GM12873 (cell line): ENCODE data around the gene CPSF7.

ENCODE experiments used
- TF ChIP-seq, protein P1 (sequence below): IDR thresholded peaks from 2 replicates; pipeline ENCODE4 v1.5.1; 2012; ENCODE audit warnings: low read depth, mild to moderate bottlenecking, moderate library complexity, low read length, control low read depth; ENCODE audit not compliant: insufficient read depth; ENCODE audit errors: missing control alignments

Gene CPSF7

DNA sequence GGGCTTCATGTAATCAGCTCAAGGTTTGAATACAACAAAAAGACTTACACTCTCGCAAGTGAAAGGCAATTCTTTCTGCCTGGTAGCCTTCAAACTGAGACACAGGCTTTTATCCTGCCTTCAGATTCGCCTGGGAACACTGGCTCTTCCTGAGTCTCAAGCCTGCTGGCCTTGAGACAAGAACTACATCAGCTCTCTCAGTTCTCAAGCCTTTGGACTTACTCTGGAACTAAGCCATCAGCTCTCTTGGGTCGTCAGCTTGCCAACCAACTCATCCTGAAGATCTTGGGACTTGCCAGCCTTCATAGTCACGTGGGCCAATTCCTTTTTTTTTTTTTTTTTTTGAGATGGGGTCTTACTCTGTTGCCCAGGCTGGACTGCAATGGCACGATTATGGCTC lies 43.1 kb upstream of the CPSF7 start:
- TF ChIP-seq, protein P1, sequence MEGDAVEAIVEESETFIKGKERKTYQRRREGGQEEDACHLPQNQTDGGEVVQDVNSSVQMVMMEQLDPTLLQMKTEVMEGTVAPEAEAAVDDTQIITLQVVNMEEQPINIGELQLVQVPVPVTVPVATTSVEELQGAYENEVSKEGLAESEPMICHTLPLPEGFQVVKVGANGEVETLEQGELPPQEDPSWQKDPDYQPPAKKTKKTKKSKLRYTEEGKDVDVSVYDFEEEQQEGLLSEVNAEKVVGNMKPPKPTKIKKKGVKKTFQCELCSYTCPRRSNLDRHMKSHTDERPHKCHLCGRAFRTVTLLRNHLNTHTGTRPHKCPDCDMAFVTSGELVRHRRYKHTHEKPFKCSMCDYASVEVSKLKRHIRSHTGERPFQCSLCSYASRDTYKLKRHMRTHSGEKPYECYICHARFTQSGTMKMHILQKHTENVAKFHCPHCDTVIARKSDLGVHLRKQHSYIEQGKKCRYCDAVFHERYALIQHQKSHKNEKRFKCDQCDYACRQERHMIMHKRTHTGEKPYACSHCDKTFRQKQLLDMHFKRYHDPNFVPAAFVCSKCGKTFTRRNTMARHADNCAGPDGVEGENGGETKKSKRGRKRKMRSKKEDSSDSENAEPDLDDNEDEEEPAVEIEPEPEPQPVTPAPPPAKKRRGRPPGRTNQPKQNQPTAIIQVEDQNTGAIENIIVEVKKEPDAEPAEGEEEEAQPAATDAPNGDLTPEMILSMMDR = no peak

DNA sequence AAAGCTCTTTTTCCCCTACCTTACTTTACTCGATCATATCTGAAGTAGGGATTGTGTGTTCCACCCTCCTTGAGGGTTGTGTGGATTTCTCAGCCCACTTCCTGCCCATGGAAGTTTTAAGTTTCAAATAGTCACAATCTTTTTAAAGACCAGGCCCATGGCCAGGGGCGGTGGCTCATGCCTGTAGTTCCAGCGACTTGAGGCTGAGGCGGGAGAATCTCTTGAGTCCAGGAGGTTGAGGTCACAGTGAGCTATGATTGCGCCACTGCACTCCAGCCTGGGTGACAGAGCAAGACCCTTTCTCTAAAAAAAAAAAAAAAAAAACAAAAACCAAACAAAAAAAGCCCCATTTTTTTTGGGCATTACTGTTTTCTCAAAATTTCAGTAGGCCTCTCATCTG lies 42.5 kb upstream of the CPSF7 start:
- TF ChIP-seq, protein P1 = no peak

DNA sequence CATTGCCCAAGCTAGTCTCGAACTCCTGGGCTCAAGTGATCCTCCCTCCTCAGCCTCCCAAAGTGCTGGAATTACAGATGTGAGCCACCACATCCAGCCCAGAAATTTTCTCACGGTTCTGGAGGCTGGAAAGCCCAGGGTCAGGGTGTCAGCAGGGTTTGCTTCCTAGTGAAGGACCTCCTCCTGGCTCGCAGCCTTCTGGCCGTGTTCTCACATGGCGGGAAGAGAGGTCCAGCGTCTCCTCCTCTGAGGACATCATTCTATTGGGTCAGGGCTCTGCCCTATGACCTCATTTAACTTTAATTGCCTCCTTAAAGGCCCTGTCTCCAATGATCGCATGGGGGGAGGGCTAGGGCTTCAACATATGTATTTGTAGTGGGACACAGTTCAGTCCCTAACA lies 38.2 kb upstream of the CPSF7 start:
- TF ChIP-seq, protein P1 = no peak

DNA sequence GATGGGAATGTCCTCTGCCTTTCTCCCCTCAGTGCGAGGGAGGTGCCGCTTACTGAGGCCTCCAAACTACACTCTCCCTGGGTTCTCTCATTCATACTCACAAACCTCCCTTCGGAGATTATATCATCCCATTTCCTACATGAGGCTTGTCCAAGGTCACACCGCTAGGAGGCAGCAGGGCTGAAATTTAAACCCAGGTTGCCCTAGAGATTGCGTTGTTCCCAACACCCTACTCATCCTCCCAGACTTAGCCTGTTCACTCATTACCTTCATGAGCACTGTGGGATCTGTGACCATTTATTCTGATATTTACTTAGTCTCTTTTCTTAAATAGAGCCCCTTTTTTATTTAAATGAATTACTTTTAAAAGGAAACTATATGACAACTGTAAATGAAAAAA lies 31.2 kb upstream of the CPSF7 start:
- TF ChIP-seq, protein P1 = no peak

DNA sequence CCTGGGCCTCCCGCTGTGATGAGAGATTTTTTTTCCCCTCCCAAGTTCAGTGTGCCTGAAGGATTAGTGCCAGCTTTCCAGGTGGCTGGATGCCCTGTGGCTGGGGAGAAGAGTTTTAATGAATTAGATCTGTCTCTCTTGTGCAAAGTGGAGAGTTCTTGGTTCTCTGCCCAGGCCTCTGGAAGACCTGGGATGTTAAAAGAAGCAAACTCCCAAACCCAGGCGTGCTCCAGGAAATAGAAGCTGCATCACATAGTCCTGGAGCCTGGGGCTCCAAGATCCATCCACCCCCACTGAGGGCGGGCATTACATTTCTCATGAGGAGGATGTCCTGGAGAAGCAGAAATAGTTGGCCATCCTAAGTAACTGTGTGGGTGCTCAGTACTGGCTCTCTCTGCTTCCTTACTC lies 30.7 kb upstream of the CPSF7 start:
- TF ChIP-seq, protein P1 = no peak

DNA sequence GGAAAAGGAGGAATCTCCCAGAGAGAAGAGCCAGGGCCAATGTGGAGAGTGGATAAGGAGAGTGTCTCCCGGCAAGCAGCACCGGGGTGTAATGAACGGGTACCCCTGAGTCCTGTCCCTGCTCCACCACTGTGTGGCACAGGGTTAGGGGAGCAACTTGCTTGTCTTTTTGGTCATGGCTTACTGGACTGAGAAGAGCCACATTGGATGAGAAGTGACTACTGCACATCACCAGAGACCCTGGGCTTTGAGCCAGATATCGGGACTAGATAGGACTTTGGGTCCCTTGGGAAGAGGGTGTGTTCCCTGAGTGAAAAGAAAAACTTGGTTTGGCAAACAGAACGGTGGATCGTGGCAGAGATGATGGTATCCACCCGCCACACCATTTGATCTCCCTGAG lies 24.7 kb upstream of the CPSF7 start:
- TF ChIP-seq, protein P1 = no peak

DNA sequence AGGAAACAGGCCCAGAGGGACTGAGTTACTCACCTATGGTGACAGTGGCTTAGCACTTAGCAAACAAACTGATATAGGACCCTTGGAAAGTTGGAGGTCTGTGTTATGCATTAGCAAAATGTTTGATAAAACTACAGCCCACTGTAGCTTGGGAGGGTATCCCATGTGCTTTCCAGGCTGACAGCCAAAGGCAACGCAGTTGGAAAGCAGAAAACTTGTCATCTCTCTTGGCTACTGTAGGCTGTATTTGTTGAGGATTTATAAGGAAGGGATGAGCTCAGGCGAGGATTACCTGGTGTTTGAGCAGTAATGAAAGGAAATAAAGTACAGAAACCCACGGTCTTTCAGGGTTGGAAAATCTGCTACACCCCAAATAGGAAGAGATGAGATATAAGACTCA lies 23.9 kb upstream of the CPSF7 start:
- TF ChIP-seq, protein P1 = no peak
